Measurements from ENCODE around the gene MIEF2.

GRCh38 chr17:18261659-18262058 lies 1.2 kb downstream of the MIEF2 start:
- no peak for TF ChIP-seq CTCF (IDR thresholded peaks at IDR 0.05)
- no peak for TF ChIP-seq ZFX (IDR thresholded peaks at IDR 0.05; ENCODE audit: borderline replicate concordance)
